GM10248 (cell line): ENCODE measurements around the gene ZNF664.

Experiments used
- CTCF ChIA-PET: fragments of 300-600 bp; sonication (Branson Sonifier 250); formaldehyde crosslinking; extraction: SDS; loops from one replicate; lab custom pipeline; 2021; ENCODE audit warnings: antibody characterized with exemption; lab: Yijun Ruan, JAX
- POLR2A ChIA-PET: fragments of 350-650 bp; sonication (Branson Sonifier 250); formaldehyde crosslinking; extraction: SDS; loops from one replicate; lab custom pipeline; 2020; ENCODE audit warnings: antibody characterized with exemption; lab: Yijun Ruan, JAX
- DNase-seq: peaks from one replicate; pipeline ENCODE4 v3.0.0; 2012; ENCODE audit errors: extremely low spot score
- TF ChIP-seq, protein P1 (sequence below): IDR thresholded peaks from 2 replicates; pipeline ENCODE4 v1.5.1; 2012; ENCODE audit warnings: mild to moderate bottlenecking, low read depth; ENCODE audit errors: extremely low read depth, missing control alignments, control extremely low read depth

The ZNF664 gene

DNA sequence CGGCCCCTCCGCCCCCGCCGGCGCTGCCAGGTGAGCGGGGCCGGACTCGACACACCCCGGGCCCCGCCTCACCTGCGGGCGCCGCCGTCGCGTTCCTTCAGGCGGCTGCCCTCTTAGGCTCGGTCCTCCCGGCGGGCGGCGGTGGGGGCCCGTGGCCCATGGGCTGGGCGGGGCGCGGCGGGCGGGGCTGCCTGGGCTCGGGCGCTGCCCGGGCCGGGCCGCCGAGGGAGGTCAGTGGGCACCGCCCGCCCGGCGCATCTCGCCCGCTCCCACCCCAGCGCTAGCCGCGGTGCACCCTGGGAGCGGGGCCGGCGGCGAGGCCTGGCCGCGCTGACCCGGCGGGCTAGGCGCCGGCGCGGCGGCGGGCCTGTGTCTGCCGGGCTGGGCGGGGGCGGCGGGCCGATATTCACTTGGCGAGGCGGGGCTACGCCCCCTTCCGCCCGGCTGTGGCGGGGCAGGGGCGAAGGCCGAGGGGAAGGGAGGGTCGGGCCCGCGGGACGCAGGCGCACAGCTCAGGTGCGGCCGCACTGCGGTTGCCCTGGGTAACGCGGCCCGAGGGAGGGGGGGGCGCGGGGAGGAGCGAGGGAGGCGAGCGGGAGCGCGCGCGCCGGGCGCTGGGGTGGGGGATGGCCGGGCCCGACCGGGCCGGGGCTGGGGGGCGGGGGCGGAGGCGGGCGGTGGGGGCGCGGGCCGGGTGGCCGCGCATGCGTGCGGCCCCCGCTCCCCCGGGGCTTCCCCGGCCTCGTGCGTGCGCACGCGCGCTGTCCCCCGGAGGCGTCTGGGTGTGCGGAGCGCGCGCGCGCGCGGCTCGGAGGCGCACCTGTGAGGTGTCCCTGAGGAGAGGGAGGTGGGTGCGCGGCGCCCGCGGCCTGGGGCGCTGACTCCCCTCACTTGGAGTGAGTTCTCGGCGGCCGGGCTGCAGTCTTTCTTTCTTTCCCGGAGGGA is at the start of gene ZNF664, which contains the start of gene CCDC92:
ZNF664 (plus strand) TSS at position 759 of the 945 bp plus-strand sequence. CDS start 38,930 bp downstream, outside the sequence.
CCDC92 (minus strand) TSS at position 375 of the 945 bp plus-strand sequence. CDS start 28,526 bp downstream, outside the sequence.
- DNase-seq, result peak; percentile 98
- ChIA-PET CTCF (no interaction called here), POLR2A (no interaction called here)
- TF ChIP-seq, protein P1, sequence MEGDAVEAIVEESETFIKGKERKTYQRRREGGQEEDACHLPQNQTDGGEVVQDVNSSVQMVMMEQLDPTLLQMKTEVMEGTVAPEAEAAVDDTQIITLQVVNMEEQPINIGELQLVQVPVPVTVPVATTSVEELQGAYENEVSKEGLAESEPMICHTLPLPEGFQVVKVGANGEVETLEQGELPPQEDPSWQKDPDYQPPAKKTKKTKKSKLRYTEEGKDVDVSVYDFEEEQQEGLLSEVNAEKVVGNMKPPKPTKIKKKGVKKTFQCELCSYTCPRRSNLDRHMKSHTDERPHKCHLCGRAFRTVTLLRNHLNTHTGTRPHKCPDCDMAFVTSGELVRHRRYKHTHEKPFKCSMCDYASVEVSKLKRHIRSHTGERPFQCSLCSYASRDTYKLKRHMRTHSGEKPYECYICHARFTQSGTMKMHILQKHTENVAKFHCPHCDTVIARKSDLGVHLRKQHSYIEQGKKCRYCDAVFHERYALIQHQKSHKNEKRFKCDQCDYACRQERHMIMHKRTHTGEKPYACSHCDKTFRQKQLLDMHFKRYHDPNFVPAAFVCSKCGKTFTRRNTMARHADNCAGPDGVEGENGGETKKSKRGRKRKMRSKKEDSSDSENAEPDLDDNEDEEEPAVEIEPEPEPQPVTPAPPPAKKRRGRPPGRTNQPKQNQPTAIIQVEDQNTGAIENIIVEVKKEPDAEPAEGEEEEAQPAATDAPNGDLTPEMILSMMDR, result peak; percentile 34

DNA sequence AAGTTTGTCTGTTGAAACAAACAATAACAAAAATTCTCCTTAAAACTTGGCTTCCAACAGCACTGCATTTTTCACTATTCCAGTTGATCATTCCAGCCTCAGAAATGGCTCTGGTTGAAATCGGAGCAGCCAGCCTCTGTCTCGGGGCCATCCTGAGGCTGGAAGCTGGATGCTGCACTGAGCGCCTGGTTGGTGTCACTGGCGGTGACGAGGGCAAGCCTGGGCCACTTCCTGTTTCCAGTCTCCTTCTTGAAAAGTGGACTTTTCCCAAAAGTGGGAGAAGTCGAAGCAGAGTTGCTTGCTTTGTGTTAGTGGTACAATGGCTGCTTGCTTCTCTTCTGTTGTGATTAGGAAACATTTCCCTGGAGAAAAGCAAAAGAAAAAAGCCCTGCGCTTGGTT is 49.1 kb upstream of the ZNF664 start:
- DNase-seq, result no peak
- TF ChIP-seq, protein P1, result no peak
- CTCF ChIA-PET, result no interaction called here
- POLR2A ChIA-PET, result no interaction called here

- TF ChIP-seq, protein P1, result no peak
- ChIA-PET POLR2A (no interaction called here), CTCF (interaction anchor here (2.4 kb wide), 1 partner anchor 19 kb away, joined by 9 read pairs; no protein-coding TSS in a partner anchor)
- DNase-seq, result no peak
Measured at GRCh38 chr12:123924539-123924938, 48.5 kb upstream of the ZNF664 start.

DNA sequence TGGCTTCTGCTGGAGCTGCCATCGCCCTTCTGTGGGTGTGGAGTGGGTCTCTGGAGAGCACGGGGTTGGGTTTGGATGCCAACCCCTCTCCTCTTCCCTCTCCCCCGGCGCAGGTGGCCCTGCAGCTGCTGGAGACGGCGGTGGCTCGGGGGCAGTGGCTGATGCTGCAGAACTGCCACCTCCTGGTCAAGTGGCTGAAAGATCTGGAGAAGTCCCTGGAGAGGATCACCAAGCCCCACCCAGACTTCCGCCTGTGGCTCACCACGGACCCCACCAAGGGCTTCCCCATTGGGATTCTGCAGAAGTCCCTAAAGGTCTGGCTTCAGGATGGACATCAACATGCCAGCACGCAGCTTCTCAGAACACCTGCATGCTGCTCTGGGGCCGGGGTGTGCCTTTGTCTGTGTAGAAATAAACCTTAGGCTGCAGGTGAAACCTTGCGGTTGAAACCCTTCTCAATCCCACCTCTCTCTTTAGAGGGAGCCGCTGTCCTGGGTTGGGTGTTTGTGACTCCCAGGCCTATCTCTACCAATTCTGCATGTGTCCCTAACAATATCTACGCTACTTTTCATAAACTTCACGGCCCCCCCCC is 44.6 kb upstream of the ZNF664 start:
- TF ChIP-seq, protein P1, result no peak
- ChIA-PET POLR2A (no interaction called here), CTCF (interaction anchor here (0.9 to 3.4 kb wide), 4 partner anchors 8 to 104 kb away, joined by 4 to 15 read pairs (median 6); no protein-coding TSS in a partner anchor)
- no peak for DNase-seq

- TF ChIP-seq, protein P1, result no peak
- ChIA-PET POLR2A (no interaction called here), CTCF (interaction anchor here (1.0 to 2.4 kb wide), 2 partner anchors 56 to 104 kb away, joined by 4 to 7 read pairs; no protein-coding TSS in a partner anchor)
- DNase-seq, result no peak
Measured at GRCh38 chr12:123928897-123929296, 44.1 kb upstream of the ZNF664 start.

- TF ChIP-seq, protein P1, result no peak
- POLR2A ChIA-PET, result no interaction called here
- CTCF ChIA-PET, result interaction anchor here (1.0 to 1.7 kb wide), 5 partner anchors 8 to 26 kb away, joined by 3 to 4 read pairs (median 3); no protein-coding TSS in a partner anchor
- DNase-seq, result no peak
Measured at GRCh38 chr12:123929946-123930583, 43.0 kb upstream of the ZNF664 start.
